ENCODE data around the gene ZBBX.
A peak's percentile ranks its signal among the peaks of the same experiment; 100 is the strongest.

DNA sequence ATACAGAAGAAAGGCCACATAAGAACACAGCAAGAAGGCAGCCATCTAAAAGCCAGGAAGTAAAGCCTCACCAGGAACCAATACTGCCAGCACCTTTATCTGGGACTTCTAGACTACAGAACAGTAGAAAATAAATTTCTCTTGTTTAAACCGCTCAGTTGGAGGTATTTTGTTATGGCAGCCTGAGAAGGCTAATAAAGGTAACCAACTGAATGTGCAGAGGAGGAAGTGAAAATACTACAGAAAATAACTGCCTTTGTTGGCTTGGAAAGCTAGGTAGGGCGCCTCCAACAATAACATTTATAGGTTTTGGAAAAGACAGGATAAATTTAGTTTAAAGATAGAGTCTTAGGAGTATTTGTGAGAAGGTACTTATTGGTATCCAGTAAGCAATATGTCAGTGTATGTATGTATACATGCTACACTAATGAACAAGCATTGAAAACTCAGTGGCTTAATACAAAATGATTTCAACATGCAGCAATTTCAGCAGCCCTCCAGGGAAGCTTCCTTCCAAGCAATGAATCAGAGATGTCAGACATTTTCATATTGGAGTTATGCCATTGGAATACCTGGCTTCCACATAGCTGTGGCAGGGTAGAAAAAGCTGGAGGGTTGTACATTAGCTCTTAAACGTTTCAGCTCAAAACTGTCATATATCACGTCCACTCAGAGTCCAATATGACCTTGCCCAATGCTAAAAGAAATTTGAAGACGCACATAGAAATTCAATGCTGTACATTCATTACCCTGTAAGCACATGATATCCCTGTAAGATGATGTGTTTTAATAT lies 48.9 kb downstream of the ZBBX start:
- TF ChIP-seq POLR2A (IDR thresholded peaks at IDR 0.05; ENCODE audit: low read depth, low read length) (no peak), SPI1 (IDR thresholded peaks at IDR 0.05; ENCODE audit: low read depth, low read length) (peak; percentile 32; the same call in 1 of the 2 replicates), POLR2AphosphoS5 (IDR thresholded peaks at IDR 0.05; ENCODE audit: low read depth, low read length) (no peak), TAF1 (IDR thresholded peaks at IDR 0.05; ENCODE audit: low read depth, low read length) (no peak)

Measured in GM12891 (cell line).